Forelimb muscle (tissue), 1 donor: ENCODE data around the gene ERVV-1. TPM values are rescaled to one million over a fixed set of nuclear protein-coding genes. Genes with fewer than 3 reads are reported as not detected.
A peak's percentile ranks its signal among the peaks of the same experiment; 100 is the strongest.
"Not testable (repeated sequence)": the region's sequence is repeated elsewhere in the genome, so short reads cannot be mapped to it uniquely, and the experiment has no call there.

Experiments used
- DNase-seq: peaks from one replicate; pipeline ENCODE4 v3.0.0-alpha.2; 2013; ENCODE audit warnings: low read depth
- polyA plus RNA-seq: library from polyadenylated mRNA; unstranded; fragments of 120-200 nt; gene quantifications from one replicate; pipeline ENCODE4 v1.2.1, GENCODE V29; 2013; ENCODE audit not compliant: insufficient read length

Gene ERVV-1, protein sequence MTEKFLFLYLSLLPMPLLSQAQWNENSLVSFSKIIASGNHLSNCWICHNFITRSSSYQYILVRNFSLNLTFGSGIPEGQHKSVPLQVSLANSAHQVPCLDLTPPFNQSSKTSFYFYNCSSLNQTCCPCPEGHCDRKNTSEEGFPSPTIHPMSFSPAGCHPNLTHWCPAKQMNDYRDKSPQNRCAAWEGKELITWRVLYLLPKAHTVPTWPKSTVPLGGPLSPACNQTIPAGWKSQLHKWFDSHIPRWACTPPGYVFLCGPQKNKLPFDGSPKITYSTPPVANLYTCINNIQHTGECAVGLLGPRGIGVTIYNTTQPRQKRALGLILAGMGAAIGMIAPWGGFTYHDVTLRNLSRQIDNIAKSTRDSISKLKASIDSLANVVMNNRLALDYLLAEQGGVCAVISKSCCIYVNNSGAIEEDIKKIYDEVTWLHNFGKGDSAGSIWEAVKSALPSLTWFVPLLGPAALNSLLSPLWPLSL
- not detected for polyA plus RNA-seq

DNA sequence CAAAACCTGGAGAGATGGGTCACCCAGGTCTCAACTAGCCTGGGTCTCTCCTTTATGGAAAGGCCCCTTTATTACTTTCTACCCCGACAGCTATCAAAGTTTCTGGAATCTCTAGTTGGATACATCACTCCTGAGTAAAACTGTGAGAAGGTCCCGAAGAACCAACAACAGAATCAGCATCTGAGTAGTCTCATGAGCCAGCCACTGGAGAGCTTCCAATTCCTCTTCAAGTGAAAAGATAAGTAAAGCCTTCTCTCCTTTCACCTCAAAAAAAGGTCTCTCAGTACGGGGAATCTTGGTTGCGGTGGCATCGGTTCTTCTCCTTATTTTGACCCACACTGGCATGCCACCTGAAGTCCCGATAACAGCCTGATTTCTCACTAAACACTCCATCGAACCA lies at the start of gene ERVV-1:
Gene ERVV-1 (plus strand): TSS at position 301 of the 400 bp plus-strand sequence. CDS start 170 bp downstream, outside the sequence.
- DNase-seq = no peak

DNA sequence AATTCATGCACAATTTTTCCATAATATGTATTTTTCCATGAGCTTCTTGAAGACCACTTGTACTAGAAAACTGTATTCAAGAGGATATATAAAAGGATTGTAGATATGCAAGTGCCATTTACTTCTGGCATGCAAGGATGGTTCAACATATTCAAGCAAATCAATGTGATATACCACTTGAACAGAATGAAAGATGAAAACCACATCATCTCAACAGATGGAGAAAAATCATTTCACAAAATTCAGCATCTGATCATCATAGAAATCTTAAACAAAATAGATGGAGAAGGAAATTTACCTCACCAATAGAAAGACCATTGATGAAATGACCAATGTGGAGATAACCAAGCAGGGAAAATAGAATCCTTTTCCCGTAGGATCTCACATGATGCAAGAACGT lies 45.9 kb upstream of the ERVV-1 start:
- no peak for DNase-seq

DNA sequence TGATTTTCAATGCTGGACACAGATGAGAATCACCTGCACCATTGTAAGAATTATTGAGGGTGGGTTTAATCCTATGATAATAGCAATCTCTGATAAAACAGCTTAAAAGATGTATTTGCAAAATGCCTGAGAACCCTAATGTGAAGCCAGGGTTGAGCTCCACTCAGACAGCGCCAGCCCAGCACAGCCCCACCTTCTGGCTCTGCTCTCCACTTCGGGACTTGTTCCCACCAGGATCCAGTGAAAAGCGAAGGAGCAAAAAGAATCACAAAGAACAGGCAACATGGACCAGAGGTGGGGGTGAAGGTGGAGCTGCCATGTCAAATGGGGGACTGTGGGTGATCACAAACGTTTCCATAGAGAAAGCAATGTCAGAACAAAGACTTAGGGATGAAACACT lies 32.4 kb upstream of the ERVV-1 start:
- DNase-seq = no peak

DNA sequence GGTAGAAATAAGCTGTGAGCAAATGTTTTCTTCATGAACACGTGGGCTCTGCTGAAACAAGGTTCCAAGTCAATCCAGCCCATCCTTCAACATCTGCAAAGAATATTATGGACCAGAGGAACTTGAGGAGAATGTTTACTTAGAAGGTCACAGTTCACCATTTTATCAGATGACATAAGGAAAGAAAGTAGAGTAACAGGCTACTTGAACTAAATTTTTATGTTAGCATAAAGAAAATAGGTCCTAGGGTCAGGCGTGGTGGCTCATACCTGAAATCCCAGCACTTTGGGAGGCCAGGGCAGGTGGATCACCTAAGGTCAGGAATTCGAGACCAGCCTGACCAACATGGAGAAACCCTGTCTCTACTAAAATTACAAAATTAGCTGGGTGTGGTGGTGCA lies 30.6 kb upstream of the ERVV-1 start:
- DNase-seq = not testable (repeated sequence)

DNA sequence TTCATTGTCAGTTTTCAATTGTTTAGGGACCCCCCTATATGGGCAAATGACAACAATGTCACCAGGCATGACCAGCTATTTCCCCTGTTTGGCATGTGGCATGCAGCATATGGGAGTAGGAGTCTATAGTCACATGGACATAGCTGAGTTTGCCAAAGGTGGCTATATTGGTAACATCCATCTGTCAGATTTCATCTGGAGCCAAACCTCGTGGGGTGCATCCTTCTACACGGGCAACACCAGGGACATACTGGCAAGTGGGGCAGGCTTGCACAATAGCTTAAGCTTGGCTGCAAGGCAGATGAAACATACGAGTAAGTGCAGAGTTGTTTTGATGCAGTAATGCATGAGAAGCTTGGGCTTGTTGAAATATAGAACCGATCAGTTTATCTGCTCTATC lies 26.5 kb upstream of the ERVV-1 start:
- DNase-seq = no peak

DNA sequence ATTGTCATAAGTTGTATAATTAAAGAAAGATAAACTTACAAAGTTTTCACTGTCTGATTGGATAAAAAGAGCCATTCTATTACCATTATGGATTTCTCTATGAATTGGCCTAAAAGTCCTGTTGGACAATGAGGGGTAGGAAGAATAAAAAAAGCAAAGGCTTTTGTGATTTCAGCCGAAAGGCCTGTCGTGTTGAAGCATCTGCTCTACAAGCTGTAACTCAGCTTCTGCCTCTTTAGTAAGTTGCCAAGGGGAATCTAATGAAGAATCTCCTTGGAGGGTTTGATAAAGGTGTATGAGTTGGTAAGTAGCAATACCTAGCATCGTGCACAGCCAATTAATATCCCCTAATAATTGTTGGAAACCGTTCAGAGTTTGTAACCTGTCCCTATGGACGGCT lies 25.2 kb upstream of the ERVV-1 start:
- no peak for DNase-seq

DNA sequence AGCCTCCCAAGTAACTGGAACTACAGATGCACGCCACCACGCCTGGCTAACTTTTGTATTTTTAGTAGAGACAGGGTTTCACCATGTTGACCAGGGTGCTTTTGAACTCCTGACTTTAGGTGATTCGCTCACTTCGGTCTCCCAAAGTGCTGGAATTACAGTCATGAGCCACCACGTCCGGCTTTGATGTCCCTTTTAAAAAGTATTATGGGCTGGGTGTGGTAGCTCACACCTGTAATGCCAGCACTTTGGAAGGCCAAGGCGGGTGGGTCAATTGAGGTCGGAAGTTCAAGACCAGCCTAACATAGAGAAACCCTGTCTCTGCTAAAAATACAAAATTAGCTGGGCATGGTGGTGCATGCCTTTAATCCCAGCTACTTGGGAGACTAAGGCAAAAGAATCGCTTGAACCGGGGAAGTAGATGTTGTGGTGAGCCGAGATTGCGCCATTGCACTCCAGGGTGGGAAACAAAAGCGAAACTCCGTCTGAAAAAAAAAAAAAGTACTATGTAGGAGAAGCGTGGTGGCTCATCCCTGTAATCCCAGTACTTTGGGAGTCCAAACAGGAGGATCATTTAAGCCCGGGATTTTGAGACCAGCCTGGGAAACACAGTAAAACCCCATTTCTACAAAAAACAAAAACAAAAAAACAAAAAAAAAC lies 22.8 kb upstream of the ERVV-1 start:
- no peak for DNase-seq

DNA sequence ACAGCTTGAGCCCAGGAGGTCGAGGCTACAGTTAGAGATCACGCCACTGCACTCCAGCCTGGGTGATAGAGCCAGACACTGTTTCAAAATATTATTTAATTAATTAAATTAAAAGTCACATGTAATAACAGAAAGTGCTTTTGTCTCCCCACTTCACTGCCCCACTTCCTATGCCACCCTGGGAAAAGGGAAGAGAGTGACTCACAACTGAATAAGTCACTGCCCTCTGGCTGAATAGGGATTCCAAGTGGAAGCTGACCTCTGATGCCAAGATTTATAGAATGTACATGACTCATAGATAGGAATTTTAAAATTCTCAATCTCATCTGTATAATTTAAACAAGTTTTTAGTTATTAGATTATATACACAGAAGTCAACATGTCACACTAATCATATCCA lies 22.2 kb upstream of the ERVV-1 start:
- DNase-seq = no peak

DNA sequence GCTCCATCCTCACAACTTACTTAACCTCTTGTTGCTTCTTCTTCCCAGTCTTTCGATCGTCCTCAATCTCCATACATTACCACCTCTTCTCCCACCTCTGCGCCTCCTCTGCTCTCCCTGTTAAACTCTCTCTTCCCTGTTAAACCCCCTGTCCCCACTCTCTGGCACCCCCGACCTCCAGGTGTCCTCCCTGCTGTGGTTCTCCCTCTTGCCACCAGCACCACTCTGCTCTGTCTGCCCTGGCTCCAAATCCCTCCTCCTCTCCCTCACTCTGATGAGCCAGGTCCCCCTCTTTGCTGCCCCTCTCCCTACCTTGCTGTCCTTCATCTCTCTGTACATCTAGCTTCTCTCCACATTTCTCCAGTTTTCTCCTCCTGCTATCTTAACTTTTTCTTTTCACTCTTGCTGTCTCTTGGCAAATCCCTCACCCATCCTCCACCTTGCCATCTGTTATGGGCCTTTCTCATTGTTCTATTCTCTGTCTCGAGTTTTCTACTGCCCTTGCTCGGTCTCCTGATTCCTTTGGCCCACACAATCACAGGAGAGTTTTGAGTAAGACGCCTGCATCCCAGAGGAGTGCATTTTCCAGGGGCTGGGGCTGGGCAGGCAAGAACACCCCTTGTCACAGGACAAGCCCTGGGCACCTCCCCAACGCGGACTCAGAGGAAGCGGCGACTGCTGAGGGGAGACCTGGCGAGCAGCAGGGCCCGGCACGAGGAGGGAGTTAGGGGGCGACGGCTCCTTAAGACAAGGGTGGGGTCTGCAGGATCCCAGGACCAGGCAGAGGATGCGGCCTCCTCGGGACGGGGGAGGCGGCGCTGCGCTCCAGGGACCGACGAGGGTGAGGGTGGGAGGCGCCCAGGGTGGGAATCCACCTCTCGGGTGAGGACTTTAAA lies 21.4 kb upstream of the ERVV-1 start:
- DNase-seq = no peak

DNA sequence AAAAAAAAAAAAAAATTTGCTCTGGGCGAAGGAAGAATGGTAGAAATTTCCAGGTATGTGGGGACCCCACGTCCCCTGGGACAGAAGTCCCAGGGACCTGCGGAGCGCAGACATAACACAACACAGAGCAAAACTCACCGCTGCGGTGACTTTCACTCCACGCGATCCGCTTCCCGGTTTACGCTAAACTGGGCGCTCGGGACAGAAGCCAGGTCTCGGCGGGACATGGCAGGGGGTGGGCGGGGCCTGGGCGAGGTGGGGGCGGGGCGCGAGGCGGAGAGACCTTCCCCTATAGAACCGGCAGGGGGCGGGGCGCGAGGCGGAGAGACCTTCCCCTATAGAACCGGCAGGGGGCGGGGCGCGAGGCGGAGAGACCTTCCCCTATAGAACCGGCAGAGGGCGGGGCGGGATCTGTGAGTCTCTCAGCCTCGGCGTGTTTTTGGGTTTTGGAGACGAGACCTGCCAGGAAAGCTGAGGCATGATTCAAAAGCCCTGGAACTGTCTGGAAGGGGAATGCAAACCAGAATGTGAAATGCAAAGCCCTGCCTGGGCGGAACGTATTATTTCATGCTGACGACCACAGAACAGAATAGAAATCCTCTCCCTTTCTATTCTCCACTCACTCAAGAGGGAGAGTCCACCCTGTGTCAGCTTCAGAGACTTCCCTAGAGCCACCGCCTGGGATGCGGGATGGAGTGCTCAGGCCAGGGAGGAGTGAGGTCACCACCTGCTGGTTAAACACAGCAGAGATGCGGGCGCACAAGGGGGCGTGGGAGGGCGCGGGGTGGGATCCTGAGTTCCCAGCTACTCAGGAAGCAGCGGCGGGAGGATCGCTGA lies 20.2 kb upstream of the ERVV-1 start:
- peak; percentile 19 for DNase-seq

DNA sequence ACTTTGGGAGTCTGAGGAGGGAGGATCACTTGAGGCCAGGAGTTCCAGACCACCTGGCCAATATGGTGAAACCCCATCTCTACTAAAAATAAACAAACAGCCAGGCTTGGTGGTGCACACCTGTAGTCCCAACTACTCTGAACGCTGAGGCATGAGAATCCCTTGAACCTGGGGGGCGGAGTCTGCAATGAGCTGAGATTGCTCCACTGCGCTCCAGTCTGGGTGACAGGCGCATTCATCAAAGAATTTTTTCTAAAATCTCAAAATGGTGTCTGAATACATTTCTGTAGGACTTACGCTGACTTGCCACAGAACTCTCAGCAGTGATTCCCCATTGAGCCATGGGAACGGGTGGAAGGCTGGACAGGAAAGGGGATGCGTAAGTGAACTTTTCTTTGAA lies 18.0 kb upstream of the ERVV-1 start:
- no peak for DNase-seq

DNA sequence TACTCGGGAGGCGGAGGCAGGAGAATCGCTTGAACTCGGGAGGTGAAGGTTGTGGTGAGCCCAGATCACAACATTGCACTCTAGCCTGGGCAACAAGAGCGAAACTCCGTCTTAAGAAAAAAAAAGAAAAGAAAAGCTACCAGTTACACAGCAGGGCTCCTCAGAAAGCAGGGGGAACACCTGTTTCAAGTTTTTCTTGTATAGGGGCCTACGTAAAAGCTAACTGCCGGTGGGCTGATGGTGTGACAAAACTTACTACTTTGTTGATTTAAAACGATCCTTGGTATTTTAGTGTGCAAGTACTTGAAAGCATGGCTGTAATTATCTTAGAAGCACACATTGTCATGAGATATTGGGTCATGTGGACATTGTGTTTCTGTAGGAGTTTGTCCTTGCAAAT lies 15.7 kb upstream of the ERVV-1 start:
- no peak for DNase-seq

DNA sequence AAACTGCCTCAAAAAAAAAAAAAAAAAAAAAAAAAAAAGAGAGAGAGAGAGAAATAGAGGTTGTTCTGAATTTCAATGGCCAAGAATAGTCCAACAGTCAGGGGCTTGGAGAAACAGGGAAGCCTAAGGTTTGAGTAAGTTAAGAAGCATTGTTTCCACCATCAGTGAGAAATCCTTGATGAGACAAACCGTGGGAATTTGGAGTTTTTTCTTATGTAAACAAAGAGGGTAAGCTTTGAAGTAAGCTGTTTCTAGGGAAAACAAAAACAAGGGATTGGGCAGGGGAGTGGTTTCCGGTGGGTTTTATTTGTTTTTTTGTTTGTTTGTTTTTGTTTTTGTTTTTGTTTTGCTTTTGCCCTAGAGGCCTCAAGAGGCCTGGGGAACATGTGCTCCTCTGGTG lies 11.2 kb upstream of the ERVV-1 start:
- no peak for DNase-seq

DNA sequence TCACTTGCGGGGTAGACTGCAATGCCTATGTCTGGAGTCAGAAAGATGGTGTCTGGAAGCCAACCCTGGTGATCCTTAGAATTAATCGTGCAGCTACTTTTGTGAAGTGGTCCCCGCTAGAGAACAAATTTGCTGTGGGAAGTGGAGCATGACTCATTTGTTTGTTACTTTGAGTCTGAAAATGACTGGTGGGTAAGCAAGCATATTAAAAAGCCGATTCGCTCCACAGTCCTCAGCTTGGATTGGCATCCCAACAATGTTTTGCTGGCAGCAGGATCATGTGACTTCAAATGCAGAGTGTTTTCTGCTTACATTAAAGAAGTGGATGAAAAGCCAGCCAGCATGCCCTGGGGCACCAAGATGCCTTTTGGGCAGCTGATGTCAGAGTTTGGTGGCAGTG lies 9.5 kb upstream of the ERVV-1 start:
- no peak for DNase-seq

DNA sequence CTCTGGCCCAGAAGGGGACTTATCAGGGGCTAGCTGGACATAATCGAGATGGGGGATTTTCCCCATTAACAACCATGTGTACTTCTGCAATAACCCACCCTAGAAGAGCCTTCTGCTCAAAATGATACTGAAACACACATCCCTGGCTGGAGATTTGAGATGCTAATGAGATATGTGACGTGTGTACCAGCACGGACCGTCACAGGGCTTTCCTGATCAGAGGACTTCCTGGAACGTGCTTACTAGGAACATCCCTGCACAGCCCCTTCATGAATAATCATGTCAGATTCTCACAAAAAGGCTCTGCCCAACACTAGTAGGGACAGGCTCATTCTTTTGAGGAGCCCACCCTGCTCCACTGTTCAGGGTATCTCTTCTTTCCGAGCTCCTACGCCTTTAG lies 6.5 kb upstream of the ERVV-1 start:
- DNase-seq = no peak

DNA sequence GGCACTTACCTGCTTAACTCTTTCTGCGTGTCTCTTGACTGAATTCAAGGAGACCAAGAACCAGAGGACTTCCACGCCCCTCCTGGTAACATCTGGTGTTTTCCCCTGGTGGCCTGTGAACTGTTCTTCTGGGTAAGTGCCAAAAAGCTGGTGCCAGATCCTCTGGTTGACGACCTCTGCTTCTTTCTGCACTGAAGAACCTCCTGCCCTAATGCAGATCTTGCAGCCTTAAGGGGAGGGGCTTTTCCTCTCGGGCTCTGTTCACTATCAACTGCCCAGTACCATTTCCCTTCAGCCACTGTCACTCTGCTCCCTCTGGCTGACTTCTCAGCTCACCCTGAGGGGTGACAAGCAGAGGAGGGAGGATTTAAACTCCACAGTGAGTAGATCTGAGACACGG lies 6.1 kb upstream of the ERVV-1 start:
- no peak for DNase-seq

DNA sequence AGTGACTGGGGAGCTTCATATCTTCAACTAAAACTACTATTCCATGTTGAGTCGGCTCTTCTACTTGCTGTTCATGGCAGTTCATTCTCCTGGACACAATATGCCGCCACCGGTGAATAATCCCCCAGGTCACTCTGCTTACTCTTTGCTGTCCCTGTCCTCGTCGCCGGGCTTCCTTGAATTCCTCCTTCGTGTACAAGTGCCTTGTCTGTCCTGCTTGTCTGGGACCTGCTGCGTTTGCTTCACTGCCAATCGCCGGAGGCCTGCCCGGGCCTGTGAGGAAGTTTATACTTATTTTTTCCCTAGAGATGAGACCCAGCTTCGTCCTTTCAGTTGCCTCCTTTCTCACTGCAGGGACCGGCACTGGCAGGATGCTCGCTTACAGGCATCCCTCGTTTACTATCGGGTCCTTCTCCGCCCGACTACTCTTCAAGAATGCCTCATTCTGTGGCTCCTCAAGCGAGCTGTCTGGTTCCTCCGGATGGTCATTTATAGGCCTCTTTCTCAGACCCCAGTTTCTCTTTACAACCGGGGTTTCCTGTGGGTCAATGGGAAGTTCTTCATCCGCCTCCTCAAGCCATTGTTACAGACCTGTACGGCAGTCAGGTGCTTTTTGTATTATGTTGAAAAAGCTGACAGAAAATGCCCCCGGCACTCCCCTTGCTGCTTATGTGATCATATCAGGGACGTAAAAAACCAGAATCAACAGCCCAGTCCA lies 5.5 kb upstream of the ERVV-1 start:
- DNase-seq = no peak

DNA sequence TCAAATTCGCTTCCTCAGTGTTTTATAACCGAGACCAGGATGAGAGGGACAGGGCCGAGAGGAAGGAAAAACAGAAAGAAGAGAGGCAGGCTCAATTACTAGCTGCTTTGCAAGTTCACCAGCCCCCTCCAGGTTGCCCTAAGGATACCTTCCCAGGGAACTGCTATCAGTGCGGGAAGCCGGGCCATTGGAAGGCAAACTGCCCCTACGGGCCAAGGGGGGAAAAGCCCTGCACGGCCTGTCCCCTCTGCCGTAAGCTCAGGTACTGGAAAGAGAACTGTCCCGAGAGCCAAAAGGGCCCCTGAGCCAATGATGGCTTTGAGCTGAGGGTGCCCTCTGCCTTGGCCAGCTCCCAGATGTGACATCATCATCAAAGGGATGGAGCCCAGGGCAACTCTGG lies 3.2 kb upstream of the ERVV-1 start:
- no peak for DNase-seq

DNA sequence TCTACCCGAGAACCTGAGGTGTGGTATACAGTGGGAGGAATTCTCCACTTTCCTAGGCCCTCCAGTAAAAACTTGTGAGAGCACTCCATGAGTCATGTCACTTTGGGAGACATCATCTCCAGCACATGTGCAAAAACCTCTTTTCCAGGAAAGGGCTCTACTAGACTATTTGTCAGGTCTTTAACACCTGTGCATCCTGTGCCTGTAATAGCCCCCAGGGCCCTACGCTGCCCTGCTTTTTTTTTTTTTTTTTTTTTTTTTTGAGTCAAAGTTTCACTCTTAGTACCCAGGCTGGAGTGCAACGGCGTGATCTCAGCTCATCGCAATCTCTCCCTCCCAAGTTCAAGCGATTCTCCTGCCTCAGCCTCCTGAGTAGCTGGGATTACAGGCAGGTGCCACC lies 1.7 kb upstream of the ERVV-1 start:
- no peak for DNase-seq

DNA sequence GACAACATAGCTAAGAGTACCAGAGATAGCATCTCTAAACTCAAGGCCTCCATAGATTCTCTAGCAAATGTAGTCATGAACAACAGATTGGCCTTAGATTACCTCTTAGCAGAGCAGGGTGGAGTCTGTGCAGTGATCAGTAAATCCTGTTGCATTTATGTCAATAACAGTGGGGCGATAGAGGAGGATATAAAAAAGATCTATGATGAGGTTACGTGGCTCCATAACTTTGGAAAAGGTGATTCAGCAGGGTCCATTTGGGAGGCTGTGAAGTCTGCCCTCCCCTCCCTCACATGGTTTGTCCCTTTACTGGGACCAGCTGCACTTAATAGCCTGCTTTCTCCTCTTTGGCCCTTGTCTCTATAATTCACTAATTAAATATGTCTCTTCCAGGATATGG lies 1.4 kb downstream of the ERVV-1 start:
- DNase-seq = no peak

DNA sequence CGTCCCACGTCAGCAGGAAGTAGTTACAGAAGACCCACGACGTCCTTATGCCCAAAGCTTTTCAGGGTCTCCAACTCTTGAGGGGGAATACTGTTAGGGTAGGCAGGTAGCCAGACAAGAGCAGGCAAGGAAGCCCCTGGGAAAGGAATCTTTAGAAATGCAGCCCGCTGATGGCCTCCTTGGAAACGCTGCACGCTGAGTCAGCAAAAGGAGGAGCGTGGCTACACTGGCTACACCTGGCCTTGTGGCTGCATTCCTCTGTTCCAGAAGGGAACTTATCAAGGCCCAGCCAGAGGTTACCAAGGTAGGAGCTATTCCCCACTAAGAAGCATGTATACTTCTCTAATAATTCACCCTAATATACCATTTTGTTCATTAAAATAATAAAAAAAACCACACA lies 2.0 kb downstream of the ERVV-1 start:
- DNase-seq = no peak
